Measurements from ENCODE around the gene USF3.

GRCh38 chr3:113695431-113695785 lies 1.0 kb downstream of the USF3 start:
- TF ChIP-seq ELK1 (IDR thresholded peaks at IDR 0.05; ENCODE audit: low read depth, low read length) (no peak), RAD21 (conservative IDR thresholded peaks at IDR 0.05 in 1 of 2, IDR thresholded peaks at IDR 0.05 in 1 of 2) (no peak), MAX (IDR thresholded peaks at IDR 0.05) (no peak), CHD2 (IDR thresholded peaks at IDR 0.05; ENCODE audit: low read length, partially characterized antibody) (no peak), NR3C1 (IDR thresholded peaks at IDR 0.05) (no peak), KDM1A (IDR thresholded peaks at IDR 0.05; ENCODE audit: low read depth) (no peak), HOXA7 (CRISPR knock-in tag; IDR thresholded peaks at IDR 0.05) (no peak), MYC (IDR thresholded peaks at IDR 0.05; ENCODE audit: borderline replicate concordance, low read length) (no peak), JUN (IDR thresholded peaks at IDR 0.05) (no peak)
- TF ChIP-seq, protein P1, sequence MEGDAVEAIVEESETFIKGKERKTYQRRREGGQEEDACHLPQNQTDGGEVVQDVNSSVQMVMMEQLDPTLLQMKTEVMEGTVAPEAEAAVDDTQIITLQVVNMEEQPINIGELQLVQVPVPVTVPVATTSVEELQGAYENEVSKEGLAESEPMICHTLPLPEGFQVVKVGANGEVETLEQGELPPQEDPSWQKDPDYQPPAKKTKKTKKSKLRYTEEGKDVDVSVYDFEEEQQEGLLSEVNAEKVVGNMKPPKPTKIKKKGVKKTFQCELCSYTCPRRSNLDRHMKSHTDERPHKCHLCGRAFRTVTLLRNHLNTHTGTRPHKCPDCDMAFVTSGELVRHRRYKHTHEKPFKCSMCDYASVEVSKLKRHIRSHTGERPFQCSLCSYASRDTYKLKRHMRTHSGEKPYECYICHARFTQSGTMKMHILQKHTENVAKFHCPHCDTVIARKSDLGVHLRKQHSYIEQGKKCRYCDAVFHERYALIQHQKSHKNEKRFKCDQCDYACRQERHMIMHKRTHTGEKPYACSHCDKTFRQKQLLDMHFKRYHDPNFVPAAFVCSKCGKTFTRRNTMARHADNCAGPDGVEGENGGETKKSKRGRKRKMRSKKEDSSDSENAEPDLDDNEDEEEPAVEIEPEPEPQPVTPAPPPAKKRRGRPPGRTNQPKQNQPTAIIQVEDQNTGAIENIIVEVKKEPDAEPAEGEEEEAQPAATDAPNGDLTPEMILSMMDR (IDR thresholded peaks at IDR 0.05) = no peak
- TF ChIP-seq, protein P2, sequence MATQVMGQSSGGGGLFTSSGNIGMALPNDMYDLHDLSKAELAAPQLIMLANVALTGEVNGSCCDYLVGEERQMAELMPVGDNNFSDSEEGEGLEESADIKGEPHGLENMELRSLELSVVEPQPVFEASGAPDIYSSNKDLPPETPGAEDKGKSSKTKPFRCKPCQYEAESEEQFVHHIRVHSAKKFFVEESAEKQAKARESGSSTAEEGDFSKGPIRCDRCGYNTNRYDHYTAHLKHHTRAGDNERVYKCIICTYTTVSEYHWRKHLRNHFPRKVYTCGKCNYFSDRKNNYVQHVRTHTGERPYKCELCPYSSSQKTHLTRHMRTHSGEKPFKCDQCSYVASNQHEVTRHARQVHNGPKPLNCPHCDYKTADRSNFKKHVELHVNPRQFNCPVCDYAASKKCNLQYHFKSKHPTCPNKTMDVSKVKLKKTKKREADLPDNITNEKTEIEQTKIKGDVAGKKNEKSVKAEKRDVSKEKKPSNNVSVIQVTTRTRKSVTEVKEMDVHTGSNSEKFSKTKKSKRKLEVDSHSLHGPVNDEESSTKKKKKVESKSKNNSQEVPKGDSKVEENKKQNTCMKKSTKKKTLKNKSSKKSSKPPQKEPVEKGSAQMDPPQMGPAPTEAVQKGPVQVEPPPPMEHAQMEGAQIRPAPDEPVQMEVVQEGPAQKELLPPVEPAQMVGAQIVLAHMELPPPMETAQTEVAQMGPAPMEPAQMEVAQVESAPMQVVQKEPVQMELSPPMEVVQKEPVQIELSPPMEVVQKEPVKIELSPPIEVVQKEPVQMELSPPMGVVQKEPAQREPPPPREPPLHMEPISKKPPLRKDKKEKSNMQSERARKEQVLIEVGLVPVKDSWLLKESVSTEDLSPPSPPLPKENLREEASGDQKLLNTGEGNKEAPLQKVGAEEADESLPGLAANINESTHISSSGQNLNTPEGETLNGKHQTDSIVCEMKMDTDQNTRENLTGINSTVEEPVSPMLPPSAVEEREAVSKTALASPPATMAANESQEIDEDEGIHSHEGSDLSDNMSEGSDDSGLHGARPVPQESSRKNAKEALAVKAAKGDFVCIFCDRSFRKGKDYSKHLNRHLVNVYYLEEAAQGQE (IDR thresholded peaks at IDR 0.05) = no peak
